Colon (tissue), 2 donors: ENCODE results near the gene GRIN2B.

ENCODE experiments used
- FAIRE-seq: peaks from 2 replicates; lab custom pipeline; 2012; peaks lifted over from hg19 to GRCh38; lab: Jason Lieb, UNC
- donor health status: control.
- donor health status: control.

The GRIN2B gene

GRCh38 chr12:13956060-13956590 lies 25.3 kb downstream of the GRIN2B start:
- no peak for FAIRE-seq

GRCh38 chr12:13952096-13952495 lies 29.3 kb downstream of the GRIN2B start:
- FAIRE-seq: no peak

- FAIRE-seq: no peak
Measured at GRCh38 chr12:13950502-13950901, 30.9 kb downstream of the GRIN2B start.

GRCh38 chr12:13948621-13949020 lies 32.8 kb downstream of the GRIN2B start:
- FAIRE-seq: no peak

GRCh38 chr12:13947276-13947946 lies 34.0 kb downstream of the GRIN2B start:
- no peak for FAIRE-seq

GRCh38 chr12:13945641-13946040 lies 35.8 kb downstream of the GRIN2B start:
- no peak for FAIRE-seq

GRCh38 chr12:13945236-13945635 lies 36.2 kb downstream of the GRIN2B start:
- no peak for FAIRE-seq

GRCh38 chr12:13942826-13943225 lies 38.6 kb downstream of the GRIN2B start:
- no peak for FAIRE-seq

GRCh38 chr12:13941258-13942249 lies 39.8 kb downstream of the GRIN2B start:
- no peak for FAIRE-seq

- FAIRE-seq: no peak
Measured at GRCh38 chr12:13940335-13940865, 41.0 kb downstream of the GRIN2B start.

- FAIRE-seq: no peak
Measured at GRCh38 chr12:13937735-13938134, 43.7 kb downstream of the GRIN2B start.

- no peak for FAIRE-seq
Measured at GRCh38 chr12:13935169-13935568, 46.2 kb downstream of the GRIN2B start.
